Measurements from ENCODE around the gene MRTFA. TPM values are rescaled to one million over a fixed set of nuclear protein-coding genes. Genes with fewer than 3 reads are reported as not detected.

Gene MRTFA
- total RNA-seq, 1 donor from 2014 or later = 49.8 TPM

- no peak for DNase-seq (ENCODE audit: low spot score)
Measured at GRCh38 chr22:40432157-40432556, 204.4 kb downstream of the MRTFA start.

- DNase-seq (ENCODE audit: low spot score) = no peak
Measured at GRCh38 chr22:40430991-40431390, 205.5 kb downstream of the MRTFA start.

GRCh38 chr22:40429481-40429880 is 207.0 kb downstream of the MRTFA start:
- DNase-seq (ENCODE audit: low spot score) = no peak

- DNase-seq (ENCODE audit: low spot score) = no peak
Measured at GRCh38 chr22:40428796-40429195, 207.7 kb downstream of the MRTFA start.

- DNase-seq (ENCODE audit: low spot score) = peak; percentile 76
Measured at GRCh38 chr22:40426594-40427333, 209.8 kb downstream of the MRTFA start.

- no peak for DNase-seq (ENCODE audit: low spot score)
Measured at GRCh38 chr22:40425082-40425481, 211.4 kb downstream of the MRTFA start.

- DNase-seq (ENCODE audit: low spot score) = no peak
Measured at GRCh38 chr22:40423882-40424640, 212.5 kb downstream of the MRTFA start.

GRCh38 chr22:40423310-40423688 is 213.2 kb downstream of the MRTFA start:
- no peak for DNase-seq (ENCODE audit: low spot score)

GRCh38 chr22:40422558-40423309 is 213.8 kb downstream of the MRTFA start:
- no peak for DNase-seq (ENCODE audit: low spot score)

GRCh38 chr22:40421941-40422340 is 214.6 kb downstream of the MRTFA start:
- no peak for DNase-seq (ENCODE audit: low spot score)

GRCh38 chr22:40421082-40421350 is 215.5 kb downstream of the MRTFA start:
- no peak for DNase-seq (ENCODE audit: low spot score)

- DNase-seq (ENCODE audit: low spot score) = no peak
Measured at GRCh38 chr22:40420341-40421081, 216.0 kb downstream of the MRTFA start.

- no peak for DNase-seq (ENCODE audit: low spot score)
Measured at GRCh38 chr22:40419718-40420117, 216.8 kb downstream of the MRTFA start.

GRCh38 chr22:40418366-40419201 is 217.9 kb downstream of the MRTFA start:
- DNase-seq (ENCODE audit: low spot score) = no peak

- no peak for DNase-seq (ENCODE audit: low spot score)
Measured at GRCh38 chr22:40417881-40418280, 218.6 kb downstream of the MRTFA start.

- no peak for DNase-seq (ENCODE audit: low spot score)
Measured at GRCh38 chr22:40417041-40417440, 219.5 kb downstream of the MRTFA start.

- no peak for DNase-seq (ENCODE audit: low spot score)
Measured at GRCh38 chr22:40416636-40417035, 219.9 kb downstream of the MRTFA start.

GRCh38 chr22:40416267-40416570 is 220.3 kb downstream of the MRTFA start:
- no peak for DNase-seq (ENCODE audit: low spot score)

GRCh38 chr22:40415531-40416266 is 220.8 kb downstream of the MRTFA start:
- no peak for DNase-seq (ENCODE audit: low spot score)

GRCh38 chr22:40414838-40415505 is 221.5 kb downstream of the MRTFA start:
- DNase-seq (ENCODE audit: low spot score) = peak; percentile 76

Measured in mesenteric fat pad (tissue), 1 donor.